Neutrophil (primary cell): ENCODE results near the gene DIP2A.

Experiments
- H3K27ac ChIP-seq: fragments of 200-600 bp; sonication (generic); 2 replicates; pipeline ENCODE4 v1.5.1; 2016; ENCODE audit warnings: mild to moderate bottlenecking, moderate library complexity
- H3K27me3 ChIP-seq: fragments of 200-600 bp; sonication (generic); 2 replicates; pipeline ENCODE4 v1.6.0; 2016; ENCODE audit warnings: mild to moderate bottlenecking
- H3K36me3 ChIP-seq: fragments of 200-600 bp; sonication (generic); 2 replicates; pipeline ENCODE4 v1.5.1; 2017
- H3K4me1 ChIP-seq, 2 experiments: fragments of 200-600 bp in 1 of 2; sonication (generic) in 1 of 2; 1 replicate in 1 of 2; 2 replicates in 1 of 2; pipeline versions ENCODE4 v1.5.1 to v1.6.1; 2013 to 2016; ENCODE audit warnings: low read depth in 1 of 2, low read length in 1 of 2, mild to moderate bottlenecking in 1 of 2, moderate library complexity in 1 of 2; ENCODE audit not compliant: control insufficient read depth in 1 of 2, insufficient read depth in 1 of 2
- H3K4me3 ChIP-seq, 2 experiments: fragments of 200-600 bp in 1 of 2; sonication (generic) in 1 of 2; 1 replicate in 1 of 2; 2 replicates in 1 of 2; pipeline ENCODE4 v1.5.1; 2013 to 2016; ENCODE audit warnings: low read depth in 1 of 2, low read length in 1 of 2, mild to moderate bottlenecking in 1 of 2, moderate library complexity in 1 of 2
- H3K9me3 ChIP-seq: fragments of 200-600 bp; sonication (generic); 2 replicates; pipeline ENCODE4 v1.5.1; 2016
- CTCF ChIP-seq: fragments of 200-600 bp; sonication (generic); IDR thresholded peaks from 2 replicates; pipeline ENCODE4 v1.5.1; 2016; ENCODE audit warnings: antibody characterized with exemption

Gene DIP2A

GRCh38 chr21:46455575-46456385 is 2.9 kb upstream of the DIP2A start:
- no peaks in the 10 kb centered on the region for H3K27me3 ChIP-seq
- peaks cover 35 to 40% of the 10 kb centered on the region in 2 experiments for H3K4me1 ChIP-seq
- H3K4me3 ChIP-seq = no peak overlapping the region
- H3K36me3 ChIP-seq = no peaks in the 10 kb centered on the region
- H3K9me3 ChIP-seq = no peaks in the 10 kb centered on the region
- no peak for TF ChIP-seq CTCF
- no peak overlapping the region for H3K27ac ChIP-seq

DNA sequence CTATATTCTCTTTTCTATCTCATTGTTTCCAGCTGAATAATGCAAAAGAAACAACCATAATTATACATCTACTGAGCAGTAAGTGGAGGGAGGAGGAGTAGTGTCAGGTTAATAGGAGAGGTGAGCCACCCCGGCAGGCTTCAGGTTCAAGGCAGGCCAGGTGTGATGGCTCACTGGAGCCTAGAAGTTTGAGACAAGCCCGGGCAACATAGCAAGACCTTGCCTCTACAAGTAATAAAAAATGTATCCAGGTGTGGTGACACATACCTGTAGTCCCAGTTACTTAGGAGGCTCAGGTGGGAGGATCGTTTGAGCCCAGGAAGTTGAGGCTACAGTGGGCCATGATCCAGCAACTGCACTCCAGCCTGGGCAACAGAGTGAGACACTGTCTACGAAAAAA is 1.9 kb upstream of the DIP2A start:
- Histone ChIP-seq H3K27ac (no peak overlapping the region), H3K9me3 (no peaks in the 10 kb centered on the region), H3K4me3 (no peak overlapping the region), H3K36me3 (no peaks in the 10 kb centered on the region), H3K4me1 (peaks cover 38 to 42% of the 10 kb centered on the region in 2 experiments), H3K27me3 (no peaks in the 10 kb centered on the region)
- no peak for TF ChIP-seq CTCF

DNA sequence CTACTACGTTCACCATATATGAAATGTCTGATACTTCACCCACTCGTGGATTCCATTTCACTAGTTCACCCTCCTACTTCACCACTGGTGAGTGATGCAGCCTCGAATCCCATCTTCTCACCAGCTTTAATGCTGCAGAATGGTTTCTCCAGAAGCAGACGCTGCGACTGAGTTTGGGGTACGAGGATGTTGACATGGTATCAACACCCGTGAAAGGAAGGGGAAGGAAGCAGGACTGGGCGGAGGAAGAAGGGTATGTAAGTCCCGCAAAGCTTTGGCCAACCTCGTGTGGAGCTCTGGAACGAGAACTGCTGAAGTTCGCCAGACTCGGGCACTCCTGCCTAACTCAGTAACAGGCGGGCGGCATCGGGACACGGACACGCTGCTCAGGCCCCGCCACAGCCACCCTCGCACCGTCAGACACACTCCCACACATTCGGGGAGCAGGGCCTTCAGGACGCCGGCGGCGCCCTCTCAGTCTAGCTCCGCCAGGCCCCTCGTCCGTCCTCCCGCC is 833 bp upstream of the DIP2A start:
- peaks cover 4% of the 10 kb centered on the region for H3K36me3 ChIP-seq
- H3K4me1 ChIP-seq = peaks cover 38 to 42% of the 10 kb centered on the region in 2 experiments
- no peak for TF ChIP-seq CTCF
- peak overlapping the region; percentile 84 for H3K27ac ChIP-seq
- peak overlapping the region; percentile 92 to 97 for H3K4me3 ChIP-seq
- no peaks in the 10 kb centered on the region for H3K9me3 ChIP-seq
- H3K27me3 ChIP-seq = no peaks in the 10 kb centered on the region

GRCh38 chr21:46459024-46459355 is 299 bp downstream of the DIP2A start:
- Histone ChIP-seq H3K4me3 (peak overlapping the region; percentile 92 to 97), H3K27ac (peak overlapping the region; percentile 84), H3K9me3 (no peaks in the 10 kb centered on the region), H3K4me1 (peaks cover 38 to 42% of the 10 kb centered on the region in 2 experiments), H3K36me3 (peaks cover 9% of the 10 kb centered on the region), H3K27me3 (no peaks in the 10 kb centered on the region)
- no peak for TF ChIP-seq CTCF

DNA sequence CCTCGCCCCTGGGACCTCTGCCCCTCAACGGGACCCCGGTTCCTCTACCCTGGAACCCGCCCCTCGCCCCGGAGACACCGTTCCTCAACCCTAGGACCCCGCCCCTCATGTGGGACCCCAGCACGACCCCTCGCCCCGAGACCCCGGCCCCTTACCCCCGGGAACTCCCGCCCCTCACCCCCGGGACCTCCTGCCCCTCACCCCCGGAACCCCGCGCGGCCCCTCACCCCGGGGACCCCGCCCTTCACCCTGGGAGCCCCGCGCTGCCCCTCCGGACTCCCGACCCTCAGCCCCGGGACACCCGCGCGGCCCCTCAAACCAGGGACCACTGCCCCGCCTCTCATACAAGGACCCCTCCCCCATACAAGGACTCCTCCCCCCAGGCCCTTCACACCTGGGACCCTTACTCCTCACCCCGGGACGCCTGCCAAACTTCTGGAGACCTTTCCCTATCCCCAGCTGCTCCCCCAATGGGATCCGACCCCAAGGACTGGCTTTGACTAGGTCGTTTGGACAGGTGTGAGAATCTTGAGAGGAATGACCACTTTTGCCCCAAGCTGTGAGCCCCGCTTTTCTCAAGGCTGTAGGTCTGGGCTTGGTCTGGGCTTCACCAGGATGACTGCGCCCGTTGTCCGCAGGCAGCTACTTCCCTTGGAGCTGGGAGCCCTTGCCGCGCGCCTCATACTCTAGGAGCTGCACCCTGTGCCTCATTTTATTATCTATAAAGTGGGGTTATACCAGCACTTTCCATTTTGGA is 843 bp downstream of the DIP2A start:
- H3K27ac ChIP-seq = peak overlapping the region; percentile 84
- TF ChIP-seq CTCF = no peak

More for the DNA sequence above, 843 bp downstream of the DIP2A start:
- H3K36me3 ChIP-seq = peaks cover 9% of the 10 kb centered on the region
- H3K4me1 ChIP-seq = peaks cover 36 to 38% of the 10 kb centered on the region in 2 experiments
- peak overlapping the region; percentile 92 to 97 for H3K4me3 ChIP-seq
- H3K27me3 ChIP-seq = no peaks in the 10 kb centered on the region
- no peaks in the 10 kb centered on the region for H3K9me3 ChIP-seq
